ENCODE measurements around the gene LMF1.

DNA sequence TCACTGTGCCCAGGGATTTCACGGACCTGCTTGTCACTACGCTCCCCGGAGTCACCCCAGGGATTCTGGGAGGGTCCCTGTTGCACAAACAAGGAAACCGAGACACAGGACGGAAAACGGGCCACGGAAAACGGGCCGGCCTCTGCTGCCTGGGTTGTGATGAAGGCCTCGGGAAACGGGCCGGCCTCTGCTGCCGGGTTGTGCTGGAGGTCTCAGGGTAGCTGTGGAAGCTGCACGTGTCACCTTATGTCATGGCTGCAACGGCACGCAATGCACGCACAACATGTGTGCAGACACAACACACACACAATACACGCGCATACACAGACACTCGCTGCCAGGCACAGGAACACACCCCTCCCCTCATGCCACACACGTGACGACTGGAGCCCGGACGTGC is 143.3 kb downstream of the LMF1 start:
- TF ChIP-seq, protein P1, sequence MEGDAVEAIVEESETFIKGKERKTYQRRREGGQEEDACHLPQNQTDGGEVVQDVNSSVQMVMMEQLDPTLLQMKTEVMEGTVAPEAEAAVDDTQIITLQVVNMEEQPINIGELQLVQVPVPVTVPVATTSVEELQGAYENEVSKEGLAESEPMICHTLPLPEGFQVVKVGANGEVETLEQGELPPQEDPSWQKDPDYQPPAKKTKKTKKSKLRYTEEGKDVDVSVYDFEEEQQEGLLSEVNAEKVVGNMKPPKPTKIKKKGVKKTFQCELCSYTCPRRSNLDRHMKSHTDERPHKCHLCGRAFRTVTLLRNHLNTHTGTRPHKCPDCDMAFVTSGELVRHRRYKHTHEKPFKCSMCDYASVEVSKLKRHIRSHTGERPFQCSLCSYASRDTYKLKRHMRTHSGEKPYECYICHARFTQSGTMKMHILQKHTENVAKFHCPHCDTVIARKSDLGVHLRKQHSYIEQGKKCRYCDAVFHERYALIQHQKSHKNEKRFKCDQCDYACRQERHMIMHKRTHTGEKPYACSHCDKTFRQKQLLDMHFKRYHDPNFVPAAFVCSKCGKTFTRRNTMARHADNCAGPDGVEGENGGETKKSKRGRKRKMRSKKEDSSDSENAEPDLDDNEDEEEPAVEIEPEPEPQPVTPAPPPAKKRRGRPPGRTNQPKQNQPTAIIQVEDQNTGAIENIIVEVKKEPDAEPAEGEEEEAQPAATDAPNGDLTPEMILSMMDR (IDR thresholded peaks at IDR 0.05), result no peak
- TF ChIP-seq POLR2A (IDR thresholded peaks at IDR 0.05), result no peak
